Activated B cell treated with CpG ODN at 0.5 μM for 24 hours (primary cell): ENCODE results near the gene MTTP. TPM values are rescaled to one million over a fixed set of nuclear protein-coding genes. Genes with fewer than 3 reads are reported as not detected.

Experiments used
- ATAC-seq: fragments of 200-7000 bp; cut with Tn5 transposase; one replicate; pipeline ENCODE4 v1.10.0; 2021; ENCODE audit warnings: low read depth, mild to moderate bottlenecking, moderate library complexity
- CTCF ChIA-PET: fragments of 350-600 bp; sonication (Branson Sonifier 250); formaldehyde crosslinking; loops from one replicate; lab custom pipeline; 2021; ENCODE audit warnings: antibody characterized with exemption; lab: Charles Lee
- POLR2A ChIA-PET: fragments of 350-600 bp; sonication (Branson Sonifier 250); formaldehyde crosslinking; loops from one replicate; lab custom pipeline; 2021; ENCODE audit warnings: antibody characterized with exemption; lab: Charles Lee
- DNase-seq: peaks from one replicate; pipeline ENCODE4 v3.0.0; 2022
- H3K27ac Mint-ChIP-seq: one replicate; pipeline ENCODE4 v1.8.0; 2020; ENCODE audit warnings: mixed read lengths
- H3K27me3 Mint-ChIP-seq: one replicate; pipeline ENCODE4 v1.8.0; 2021; ENCODE audit warnings: mixed read lengths
- H3K36me3 Mint-ChIP-seq: one replicate; pipeline ENCODE4 v1.8.0; 2021; ENCODE audit warnings: low read depth, mixed read lengths
- H3K4me1 Mint-ChIP-seq: one replicate; pipeline ENCODE4 v1.8.0; 2021; ENCODE audit warnings: mixed read lengths
- H3K4me3 Mint-ChIP-seq: one replicate; pipeline ENCODE4 v1.8.0; 2020; ENCODE audit warnings: mild to moderate bottlenecking, mixed read lengths
- H3K9me3 Mint-ChIP-seq: one replicate; pipeline ENCODE4 v1.8.0; 2020; ENCODE audit warnings: mixed read lengths
- CTCF ChIP-seq: fragments of 200-600 bp; IDR thresholded peaks from one replicate; pipeline ENCODE4 v1.8.0; 2022; ENCODE audit warnings: antibody characterized with exemption, mild to moderate bottlenecking
- intact Hi-C: fragments of 100-400 bp; cut with micrococcal nuclease; formaldehyde crosslinking; loops from one replicate; pipeline ENCODE4 v1.15.1; 2024
- total RNA-seq: library from RNA; stranded (reverse); gene quantifications from 2 replicates; pipeline ENCODE4 v1.2.3, GENCODE V29; 2022

Gene MTTP
- total RNA-seq, 1 donor from 2014 or later: 0.27 TPM

- Mint-ChIP-seq H3K4me3 (no peak overlapping the region), H3K27ac (no peak overlapping the region), H3K36me3 (no peaks in the 10 kb centered on the region), H3K27me3 (peaks cover 12% of the 10 kb centered on the region), H3K4me1 (no peaks in the 10 kb centered on the region), H3K9me3 (no peaks in the 10 kb centered on the region)
- DNase-seq (no peak), ATAC-seq (no peak)
- TF ChIP-seq CTCF: no peak
- intact Hi-C loops: no loop called here
- ChIA-PET POLR2A (interaction anchor here (0.7 kb wide), 1 partner anchor 13 kb away, joined by 3 read pairs; no protein-coding TSS in a partner anchor), CTCF (no interaction called here)
Measured at GRCh38 chr4:99642725-99643489, 68.3 kb downstream of the MTTP start.

GRCh38 chr4:99644453-99644852 lies 69.8 kb downstream of the MTTP start:
- Mint-ChIP-seq H3K4me1 (no peaks in the 10 kb centered on the region), H3K4me3 (no peak overlapping the region), H3K27ac (no peak overlapping the region), H3K36me3 (no peaks in the 10 kb centered on the region), H3K27me3 (peaks cover 12% of the 10 kb centered on the region), H3K9me3 (no peaks in the 10 kb centered on the region)
- DNase-seq (no peak), ATAC-seq (no peak)
- TF ChIP-seq CTCF: no peak
- intact Hi-C loops: no loop called here
- ChIA-PET POLR2A (no interaction called here), CTCF (no interaction called here)

- H3K36me3 Mint-ChIP-seq: no peaks in the 10 kb centered on the region
- no peak overlapping the region for H3K4me3 Mint-ChIP-seq
- intact Hi-C loops: no loop called here
- no peaks in the 10 kb centered on the region for H3K9me3 Mint-ChIP-seq
- no peak for ATAC-seq
- ChIA-PET CTCF (no interaction called here), POLR2A (no interaction called here)
- no peak for TF ChIP-seq CTCF
- H3K27me3 Mint-ChIP-seq: peaks cover 12% of the 10 kb centered on the region
- no peaks in the 10 kb centered on the region for H3K4me1 Mint-ChIP-seq
- DNase-seq: no peak
- no peak overlapping the region for H3K27ac Mint-ChIP-seq
Measured at GRCh38 chr4:99645036-99645435, 70.4 kb downstream of the MTTP start.

- CTCF ChIA-PET: no interaction called here
- TF ChIP-seq CTCF: no peak
- Mint-ChIP-seq H3K36me3 (no peaks in the 10 kb centered on the region), H3K27ac (no peak overlapping the region), H3K9me3 (no peaks in the 10 kb centered on the region), H3K27me3 (peaks cover 10% of the 10 kb centered on the region), H3K4me1 (no peaks in the 10 kb centered on the region), H3K4me3 (no peak overlapping the region)
- ATAC-seq (no peak), DNase-seq (no peak)
- POLR2A ChIA-PET: no interaction called here
- intact Hi-C loops: no loop called here
Measured at GRCh38 chr4:99645638-99646037, 71.0 kb downstream of the MTTP start.

GRCh38 chr4:99647071-99647470 lies 72.4 kb downstream of the MTTP start:
- ChIA-PET POLR2A (no interaction called here), CTCF (no interaction called here)
- intact Hi-C loops: no loop called here
- Mint-ChIP-seq H3K4me3 (no peak overlapping the region), H3K36me3 (no peaks in the 10 kb centered on the region), H3K27me3 (peaks cover 6% of the 10 kb centered on the region), H3K9me3 (no peaks in the 10 kb centered on the region), H3K4me1 (no peaks in the 10 kb centered on the region), H3K27ac (no peak overlapping the region)
- ATAC-seq (no peak), DNase-seq (no peak)
- no peak for TF ChIP-seq CTCF
